Measurements from ENCODE around the gene SMIM43. TPM values are rescaled to one million over a fixed set of nuclear protein-coding genes. Genes with fewer than 3 reads are reported as not detected.

SMIM43 gene
- total RNA-seq, 1 experiment from 2014 or later: 0.33 TPM

GRCh38 chr4:121796283-121796682 is 31.3 kb upstream of the SMIM43 start:
- DNase-seq (ENCODE audit: low spot score) (no peak), ATAC-seq (peak; percentile 64)
- CTCF ChIA-PET: interaction anchor here (1.4 kb wide), 1 partner anchor 28 kb away, joined by 3 read pairs; no protein-coding TSS in a partner anchor
- Mint-ChIP-seq H3K27ac (peak overlapping the region; percentile 58), H3K4me1 (peaks cover 28% of the 10 kb centered on the region), H3K9me3 (no peaks in the 10 kb centered on the region), H3K27me3 (ENCODE audit: low read depth) (no peaks in the 10 kb centered on the region), H3K4me3 (no peak overlapping the region), H3K36me3 (no peaks in the 10 kb centered on the region)
- TF ChIP-seq, protein P1, sequence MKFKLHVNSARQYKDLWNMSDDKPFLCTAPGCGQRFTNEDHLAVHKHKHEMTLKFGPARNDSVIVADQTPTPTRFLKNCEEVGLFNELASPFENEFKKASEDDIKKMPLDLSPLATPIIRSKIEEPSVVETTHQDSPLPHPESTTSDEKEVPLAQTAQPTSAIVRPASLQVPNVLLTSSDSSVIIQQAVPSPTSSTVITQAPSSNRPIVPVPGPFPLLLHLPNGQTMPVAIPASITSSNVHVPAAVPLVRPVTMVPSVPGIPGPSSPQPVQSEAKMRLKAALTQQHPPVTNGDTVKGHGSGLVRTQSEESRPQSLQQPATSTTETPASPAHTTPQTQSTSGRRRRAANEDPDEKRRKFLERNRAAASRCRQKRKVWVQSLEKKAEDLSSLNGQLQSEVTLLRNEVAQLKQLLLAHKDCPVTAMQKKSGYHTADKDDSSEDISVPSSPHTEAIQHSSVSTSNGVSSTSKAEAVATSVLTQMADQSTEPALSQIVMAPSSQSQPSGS (CRISPR knock-in tag; IDR thresholded peaks at IDR 0.05; ENCODE audit: borderline replicate concordance, low read depth): no peak
- TF ChIP-seq TEAD1 (CRISPR knock-in tag; IDR thresholded peaks at IDR 0.05) (no peak), NFATC4 (CRISPR knock-in tag; IDR thresholded peaks at IDR 0.05) (no peak)
- POLR2A ChIA-PET: interaction anchor here (1.2 kb wide), 1 partner anchor 27 kb away, joined by 3 read pairs; no protein-coding TSS in a partner anchor

- DNase-seq (ENCODE audit: low spot score) (no peak), ATAC-seq (peak; percentile 69)
- no peaks in the 10 kb centered on the region for H3K9me3 Mint-ChIP-seq
- H3K27me3 Mint-ChIP-seq (ENCODE audit: low read depth): no peaks in the 10 kb centered on the region
- no peak overlapping the region for H3K27ac Mint-ChIP-seq
- ChIA-PET POLR2A (no interaction called here), CTCF (no interaction called here)
- H3K36me3 Mint-ChIP-seq: no peaks in the 10 kb centered on the region
- H3K4me3 Mint-ChIP-seq: no peak overlapping the region
- no peak for TF ChIP-seq ZNF281 (CRISPR knock-in tag; IDR thresholded peaks at IDR 0.05)
- no peak for TF ChIP-seq TCF7 (CRISPR knock-in tag; IDR thresholded peaks at IDR 0.05; ENCODE audit: low read depth)
- no peak for TF ChIP-seq ZNF671 (CRISPR knock-in tag; IDR thresholded peaks at IDR 0.05)
- TF ChIP-seq MLX (CRISPR knock-in tag; IDR thresholded peaks at IDR 0.05): no peak
- no peak for TF ChIP-seq ESRRA (CRISPR knock-in tag; IDR thresholded peaks at IDR 0.05; ENCODE audit: borderline replicate concordance)
- TF ChIP-seq HMGXB4 (CRISPR knock-in tag; IDR thresholded peaks at IDR 0.05): no peak
- TF ChIP-seq USF2 (CRISPR knock-in tag; IDR thresholded peaks at IDR 0.05): no peak
- TF ChIP-seq CBFB (CRISPR knock-in tag; IDR thresholded peaks at IDR 0.05; ENCODE audit: low read depth): no peak
- TF ChIP-seq TEAD1 (CRISPR knock-in tag; IDR thresholded peaks at IDR 0.05): no peak
- no peak for TF ChIP-seq ZNF138 (CRISPR knock-in tag; conservative IDR thresholded peaks at IDR 0.05)
- TF ChIP-seq E2F5 (CRISPR knock-in tag; IDR thresholded peaks at IDR 0.05): no peak
- no peak for TF ChIP-seq PRRX2 (CRISPR knock-in tag; IDR thresholded peaks at IDR 0.05)
- peaks cover 24% of the 10 kb centered on the region for H3K4me1 Mint-ChIP-seq
These were observed 29.7 kb upstream of the SMIM43 start for GRCh38 chr4:121794505-121795188.
